A549 (cell line): ENCODE results near the gene CCDC7. TPM values are rescaled to one million over a fixed set of nuclear protein-coding genes. Genes with fewer than 3 reads are reported as not detected.

Experiments
- ATAC-seq, 2 experiments: fragments of 200-7000 bp in 1 of 2; fragments of >200 bp in 1 of 2; cut with Nextera tagmentation in 1 of 2; cut with Tn5 transposase in 1 of 2; 3 replicates each; pipeline versions ENCODE4 v1.8.0 to v1.9.1; 2018 to 2020; ENCODE audit warnings: mild to moderate bottlenecking in 1 of 2, moderate library complexity in 1 of 2
- CTCF ChIA-PET: fragments of 300-600 bp; sonication (Branson Sonifier 250); formaldehyde crosslinking; extraction: SDS; loops from one replicate; lab custom pipeline; 2021; ENCODE audit warnings: antibody characterized with exemption, inconsistent platforms; lab: Yijun Ruan, JAX
- POLR2A ChIA-PET: fragments of 350-600 bp; formaldehyde crosslinking; extraction: SDS; loops from one replicate; lab custom pipeline; 2021; ENCODE audit warnings: antibody characterized with exemption, inconsistent platforms; lab: Yijun Ruan, JAX
- DNase-seq, 2 experiments: peaks; one replicate each; pipeline versions ENCODE4 v3.0.0 to v3.0.0-alpha.2; 2011 to 2016; ENCODE audit warnings: low read depth in 1 of 2, low spot score in 1 of 2
- FAIRE-seq: peaks from 2 replicates; lab custom pipeline; 2011; peaks lifted over from hg19 to GRCh38; lab: Jason Lieb, UNC
- H3K27ac ChIP-seq, 2 experiments: fragments of >200 bp; sonication (Bioruptor Twin); formaldehyde crosslinking; 3 replicates each; pipeline ENCODE4 v1.5.1; 2016 to 2017
- H3K4me1 ChIP-seq: fragments of >200 bp; sonication (Bioruptor Twin); formaldehyde crosslinking; 3 replicates; pipeline ENCODE4 v1.6.1; 2016
- H3K4me2 ChIP-seq: fragments of >200 bp; sonication (Bioruptor Twin); formaldehyde crosslinking; 3 replicates; pipeline ENCODE4 v1.6.1; 2016
- H3K4me3 ChIP-seq: fragments of >200 bp; sonication (Bioruptor Twin); formaldehyde crosslinking; 3 replicates; pipeline ENCODE4 v1.5.1; 2016
- H3K9me3 ChIP-seq: fragments of >200 bp; sonication (Bioruptor Twin); formaldehyde crosslinking; 3 replicates; pipeline ENCODE4 v1.6.1; 2016
- ESRRA ChIP-seq: fragments of 150-350 bp; IDR thresholded peaks from 2 replicates; pipeline ENCODE4 v1.6.1; 2014; ENCODE audit warnings: mild to moderate bottlenecking, low read length, borderline replicate concordance
- FOSL2 ChIP-seq, 2 experiments: fragments of 450-650 bp in 1 of 2; fragments of >200 bp in 1 of 2; sonication (Bioruptor Twin) in 1 of 2; formaldehyde crosslinking; IDR thresholded peaks; 2 replicates each; pipeline versions ENCODE4 v1.5.0 to v1.6.1; 2016 to 2020; ENCODE audit warnings: mild to moderate bottlenecking in 1 of 2, moderate library complexity in 1 of 2
- HDAC2 ChIP-seq: fragments of 200-600 bp; sonication (generic); IDR thresholded peaks from 2 replicates; pipeline ENCODE4 v1.6.1; 2016
- HEYL ChIP-seq: fragments of 250-450 bp; sonication (Bioruptor Pico); IDR thresholded peaks from 2 replicates; pipeline ENCODE4 v1.8.0; 2021; ENCODE audit warnings: mild to moderate bottlenecking, moderate library complexity
- HOXB5 ChIP-seq: fragments of 250-450 bp; sonication (Bioruptor Pico); IDR thresholded peaks from 2 replicates; pipeline ENCODE4 v1.5.0; 2020; ENCODE audit warnings: mild to moderate bottlenecking, moderate library complexity
- JUNB ChIP-seq: fragments of >200 bp; sonication (Bioruptor Twin); formaldehyde crosslinking; IDR thresholded peaks from 2 replicates; pipeline ENCODE4 v1.6.1; 2016
- KDM1A ChIP-seq: fragments of 200-600 bp; sonication (generic); IDR thresholded peaks from 2 replicates; pipeline ENCODE4 v1.6.1; 2016; ENCODE audit warnings: low read depth, mild to moderate bottlenecking
- MAZ ChIP-seq: fragments of 150-350 bp; IDR thresholded peaks from 2 replicates; pipeline ENCODE4 v1.6.1; 2014; ENCODE audit warnings: antibody characterized with exemption, low read depth, low read length, borderline replicate concordance
- POLR2AphosphoS2 ChIP-seq: conservative IDR thresholded peaks from 2 replicates; pipeline ENCODE4 v1.6.1; 2012; ENCODE audit warnings: low read length, improper control_type of control experiment, inconsistent platforms
- SREBF2 ChIP-seq: fragments of 450-650 bp; IDR thresholded peaks from 2 replicates; pipeline ENCODE4 v1.6.1; 2014; ENCODE audit warnings: mild to moderate bottlenecking, moderate library complexity
- TP53 ChIP-seq: fragments of 250-450 bp; sonication (Bioruptor Pico); IDR thresholded peaks from 2 replicates; pipeline ENCODE4 v1.5.0; 2021; ENCODE audit warnings: mild to moderate bottlenecking, moderate library complexity
- ZFP36 ChIP-seq: fragments of 450-650 bp; IDR thresholded peaks from 2 replicates; pipeline ENCODE4 v1.6.1; 2014; ENCODE audit warnings: borderline replicate concordance; ENCODE audit not compliant: partially characterized antibody
- WGBS: methylation state at CpG from one replicate; pipeline ENCODE4 v1.1.6; 2017; ENCODE audit errors: missing lambda C conversion rate; 5-methylcytosine and 5-hydroxymethylcytosine counted together
- polyA plus RNA-seq, 4 experiments: library from polyadenylated mRNA; depleted of rRNA in 3 of 4; stranded (reverse); fragments of >200 nt; fragmentation: RNase III in 1 of 4; extraction: RNeasy Plus Mini Kit Qiagen cat#74134 plus additional on column Dnase treatment in 1 of 4; gene quantifications; 2 replicates in 3 of 4; 3 replicates in 1 of 4; pipeline ENCODE4 v1.2.3, GENCODE V29; 2011 to 2017
- TF ChIP-seq, protein P1 (sequence below): IDR thresholded peaks from 2 replicates; pipeline ENCODE4 v1.6.1; 2012
- TF ChIP-seq, protein P2 (sequence below): fragments of 150-350 bp; IDR thresholded peaks from 2 replicates; pipeline ENCODE4 v1.6.1; 2014; ENCODE audit warnings: low read depth, mild to moderate bottlenecking, low read length
- TF ChIP-seq, protein P3 (sequence below): fragments of >200 bp; sonication (Bioruptor Twin); formaldehyde crosslinking; IDR thresholded peaks from 3 replicates; pipeline ENCODE4 v1.5.1; 2016
- TF ChIP-seq, protein P4 (sequence below): fragments of >200 bp; sonication (Bioruptor Twin); formaldehyde crosslinking; IDR thresholded peaks from 3 replicates; pipeline ENCODE4 v1.6.1; 2016
- TF ChIP-seq, protein P5 (sequence below): fragments of 250-450 bp; sonication (Bioruptor Pico); IDR thresholded peaks from 2 replicates; pipeline ENCODE4 v1.5.0; 2021; ENCODE audit warnings: mild to moderate bottlenecking, moderate library complexity, borderline replicate concordance
- TF ChIP-seq, protein P6 (sequence below): fragments of 200-600 bp; sonication (generic); IDR thresholded peaks from 2 replicates; pipeline ENCODE4 v1.6.1; 2016; ENCODE audit warnings: antibody characterized with exemption, mild to moderate bottlenecking, moderate library complexity

Gene CCDC7
- polyA plus RNA-seq, 2 of the 4 experiments (the other 2 are of a cell fraction), result 1.2 to 2.9 TPM

DNA sequence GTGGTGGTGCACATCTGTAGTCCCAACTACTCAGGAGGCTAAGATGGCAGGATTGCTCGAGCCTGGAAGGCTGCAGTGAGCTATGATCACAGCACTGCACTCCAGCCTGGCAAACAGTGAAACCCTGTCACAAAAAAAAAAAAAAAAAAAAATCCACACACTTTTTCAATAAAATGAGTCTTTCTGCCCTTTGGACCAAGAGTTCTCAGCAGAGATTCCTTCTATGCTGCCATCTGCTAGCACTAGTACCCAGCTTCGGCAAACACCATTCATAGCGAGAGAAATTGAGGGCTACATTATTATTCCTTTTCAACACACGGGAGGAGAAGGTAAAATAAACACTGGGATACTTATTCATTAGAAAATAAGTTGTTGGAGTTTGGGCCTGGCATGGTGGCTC is 43.4 kb upstream of the CCDC7 start:
- POLR2A ChIA-PET, result no interaction called here
- Histone ChIP-seq H3K9me3 (no peaks in the 10 kb centered on the region), H3K4me2 (no peak overlapping the region)
- WGBS, result 79% methylated on average over 4 of the region's 4 CpGs
- no peak for DNase-seq
- TF ChIP-seq, protein P1, sequence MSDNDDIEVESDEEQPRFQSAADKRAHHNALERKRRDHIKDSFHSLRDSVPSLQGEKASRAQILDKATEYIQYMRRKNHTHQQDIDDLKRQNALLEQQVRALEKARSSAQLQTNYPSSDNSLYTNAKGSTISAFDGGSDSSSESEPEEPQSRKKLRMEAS, result no peak
- TF ChIP-seq, protein P2, sequence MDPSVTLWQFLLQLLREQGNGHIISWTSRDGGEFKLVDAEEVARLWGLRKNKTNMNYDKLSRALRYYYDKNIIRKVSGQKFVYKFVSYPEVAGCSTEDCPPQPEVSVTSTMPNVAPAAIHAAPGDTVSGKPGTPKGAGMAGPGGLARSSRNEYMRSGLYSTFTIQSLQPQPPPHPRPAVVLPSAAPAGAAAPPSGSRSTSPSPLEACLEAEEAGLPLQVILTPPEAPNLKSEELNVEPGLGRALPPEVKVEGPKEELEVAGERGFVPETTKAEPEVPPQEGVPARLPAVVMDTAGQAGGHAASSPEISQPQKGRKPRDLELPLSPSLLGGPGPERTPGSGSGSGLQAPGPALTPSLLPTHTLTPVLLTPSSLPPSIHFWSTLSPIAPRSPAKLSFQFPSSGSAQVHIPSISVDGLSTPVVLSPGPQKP, result no peak
- TF ChIP-seq KDM1A, result no peak
- TF ChIP-seq HDAC2, result no peak
- TF ChIP-seq, protein P3, sequence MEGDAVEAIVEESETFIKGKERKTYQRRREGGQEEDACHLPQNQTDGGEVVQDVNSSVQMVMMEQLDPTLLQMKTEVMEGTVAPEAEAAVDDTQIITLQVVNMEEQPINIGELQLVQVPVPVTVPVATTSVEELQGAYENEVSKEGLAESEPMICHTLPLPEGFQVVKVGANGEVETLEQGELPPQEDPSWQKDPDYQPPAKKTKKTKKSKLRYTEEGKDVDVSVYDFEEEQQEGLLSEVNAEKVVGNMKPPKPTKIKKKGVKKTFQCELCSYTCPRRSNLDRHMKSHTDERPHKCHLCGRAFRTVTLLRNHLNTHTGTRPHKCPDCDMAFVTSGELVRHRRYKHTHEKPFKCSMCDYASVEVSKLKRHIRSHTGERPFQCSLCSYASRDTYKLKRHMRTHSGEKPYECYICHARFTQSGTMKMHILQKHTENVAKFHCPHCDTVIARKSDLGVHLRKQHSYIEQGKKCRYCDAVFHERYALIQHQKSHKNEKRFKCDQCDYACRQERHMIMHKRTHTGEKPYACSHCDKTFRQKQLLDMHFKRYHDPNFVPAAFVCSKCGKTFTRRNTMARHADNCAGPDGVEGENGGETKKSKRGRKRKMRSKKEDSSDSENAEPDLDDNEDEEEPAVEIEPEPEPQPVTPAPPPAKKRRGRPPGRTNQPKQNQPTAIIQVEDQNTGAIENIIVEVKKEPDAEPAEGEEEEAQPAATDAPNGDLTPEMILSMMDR, result no peak
- TF ChIP-seq HOXB5 (CRISPR knock-in tag), result no peak
- TF ChIP-seq, protein P4, sequence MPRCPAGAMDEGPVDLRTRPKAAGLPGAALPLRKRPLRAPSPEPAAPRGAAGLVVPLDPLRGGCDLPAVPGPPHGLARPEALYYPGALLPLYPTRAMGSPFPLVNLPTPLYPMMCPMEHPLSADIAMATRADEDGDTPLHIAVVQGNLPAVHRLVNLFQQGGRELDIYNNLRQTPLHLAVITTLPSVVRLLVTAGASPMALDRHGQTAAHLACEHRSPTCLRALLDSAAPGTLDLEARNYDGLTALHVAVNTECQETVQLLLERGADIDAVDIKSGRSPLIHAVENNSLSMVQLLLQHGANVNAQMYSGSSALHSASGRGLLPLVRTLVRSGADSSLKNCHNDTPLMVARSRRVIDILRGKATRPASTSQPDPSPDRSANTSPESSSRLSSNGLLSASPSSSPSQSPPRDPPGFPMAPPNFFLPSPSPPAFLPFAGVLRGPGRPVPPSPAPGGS, result no peak
- TF ChIP-seq, protein P5, sequence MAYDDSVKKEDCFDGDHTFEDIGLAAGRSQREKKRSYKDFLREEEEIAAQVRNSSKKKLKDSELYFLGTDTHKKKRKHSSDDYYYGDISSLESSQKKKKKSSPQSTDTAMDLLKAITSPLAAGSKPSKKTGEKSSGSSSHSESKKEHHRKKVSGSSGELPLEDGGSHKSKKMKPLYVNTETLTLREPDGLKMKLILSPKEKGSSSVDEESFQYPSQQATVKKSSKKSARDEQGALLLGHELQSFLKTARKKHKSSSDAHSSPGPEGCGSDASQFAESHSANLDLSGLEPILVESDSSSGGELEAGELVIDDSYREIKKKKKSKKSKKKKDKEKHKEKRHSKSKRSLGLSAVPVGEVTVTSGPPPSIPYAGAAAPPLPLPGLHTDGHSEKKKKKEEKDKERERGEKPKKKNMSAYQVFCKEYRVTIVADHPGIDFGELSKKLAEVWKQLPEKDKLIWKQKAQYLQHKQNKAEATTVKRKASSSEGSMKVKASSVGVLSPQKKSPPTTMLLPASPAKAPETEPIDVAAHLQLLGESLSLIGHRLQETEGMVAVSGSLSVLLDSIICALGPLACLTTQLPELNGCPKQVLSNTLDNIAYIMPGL (CRISPR knock-in tag), result no peak
- TF ChIP-seq FOSL2 (IDR thresholded peaks at IDR 0.05), result no peak
- TF ChIP-seq FOSL2 (CRISPR knock-in tag; IDR thresholded peaks at IDR 0.05), result no peak
- TF ChIP-seq, protein P6, sequence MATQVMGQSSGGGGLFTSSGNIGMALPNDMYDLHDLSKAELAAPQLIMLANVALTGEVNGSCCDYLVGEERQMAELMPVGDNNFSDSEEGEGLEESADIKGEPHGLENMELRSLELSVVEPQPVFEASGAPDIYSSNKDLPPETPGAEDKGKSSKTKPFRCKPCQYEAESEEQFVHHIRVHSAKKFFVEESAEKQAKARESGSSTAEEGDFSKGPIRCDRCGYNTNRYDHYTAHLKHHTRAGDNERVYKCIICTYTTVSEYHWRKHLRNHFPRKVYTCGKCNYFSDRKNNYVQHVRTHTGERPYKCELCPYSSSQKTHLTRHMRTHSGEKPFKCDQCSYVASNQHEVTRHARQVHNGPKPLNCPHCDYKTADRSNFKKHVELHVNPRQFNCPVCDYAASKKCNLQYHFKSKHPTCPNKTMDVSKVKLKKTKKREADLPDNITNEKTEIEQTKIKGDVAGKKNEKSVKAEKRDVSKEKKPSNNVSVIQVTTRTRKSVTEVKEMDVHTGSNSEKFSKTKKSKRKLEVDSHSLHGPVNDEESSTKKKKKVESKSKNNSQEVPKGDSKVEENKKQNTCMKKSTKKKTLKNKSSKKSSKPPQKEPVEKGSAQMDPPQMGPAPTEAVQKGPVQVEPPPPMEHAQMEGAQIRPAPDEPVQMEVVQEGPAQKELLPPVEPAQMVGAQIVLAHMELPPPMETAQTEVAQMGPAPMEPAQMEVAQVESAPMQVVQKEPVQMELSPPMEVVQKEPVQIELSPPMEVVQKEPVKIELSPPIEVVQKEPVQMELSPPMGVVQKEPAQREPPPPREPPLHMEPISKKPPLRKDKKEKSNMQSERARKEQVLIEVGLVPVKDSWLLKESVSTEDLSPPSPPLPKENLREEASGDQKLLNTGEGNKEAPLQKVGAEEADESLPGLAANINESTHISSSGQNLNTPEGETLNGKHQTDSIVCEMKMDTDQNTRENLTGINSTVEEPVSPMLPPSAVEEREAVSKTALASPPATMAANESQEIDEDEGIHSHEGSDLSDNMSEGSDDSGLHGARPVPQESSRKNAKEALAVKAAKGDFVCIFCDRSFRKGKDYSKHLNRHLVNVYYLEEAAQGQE, result no peak
- no peak for TF ChIP-seq ESRRA
- no peak for TF ChIP-seq SREBF2
- TF ChIP-seq HEYL, result no peak
- no peak for TF ChIP-seq JUNB
- TF ChIP-seq ZFP36, result no peak
- no peak for TF ChIP-seq TP53 (CRISPR knock-in tag)
- no peak for TF ChIP-seq MAZ
- no peak for TF ChIP-seq POLR2AphosphoS2
- TF ChIP-seq, all 56 proteins: peak for 0
- H3K27ac ChIP-seq, result no peak overlapping the region
- CTCF ChIA-PET, result interaction anchor here (0.6 kb wide), 2 partner anchors 11 to 151 kb away, joined by 3 read pairs; no protein-coding TSS in a partner anchor
- ATAC-seq (no peak), FAIRE-seq (no peak)
- H3K4me1 ChIP-seq, result 0 out of 3 replicates have a peak, but pooled peaks cover 8% of the 10 kb centered on the region
- H3K4me3 ChIP-seq, result no peak overlapping the region
